GM12878 (cell line): ENCODE data around the gene ICA1. TPM values are rescaled to one million over a fixed set of nuclear protein-coding genes. Genes with fewer than 3 reads are reported as not detected.

Source experiments
- BRCA1 ChIP-seq: IDR thresholded peaks from 2 replicates; pipeline ENCODE4 v1.6.1; 2011; ENCODE audit warnings: low read depth, low read length, improper control_type of control experiment
- CREM ChIP-seq: IDR thresholded peaks from 2 replicates; pipeline ENCODE4 v1.6.1; 2014; ENCODE audit warnings: antibody characterized with exemption, low read depth
- EGR1 ChIP-seq, 2 experiments: IDR thresholded peaks; 1 replicate in 1 of 2; 2 replicates in 1 of 2; pipeline ENCODE4 v1.6.1; 2011 to 2012; ENCODE audit warnings: low read depth in 2 of 2, low read length in 2 of 2, borderline replicate concordance in 1 of 2, mild to moderate bottlenecking in 1 of 2, moderate library complexity in 1 of 2
- HDAC6 ChIP-seq: fragments of 200-600 bp; sonication (generic); IDR thresholded peaks from one replicate; pipeline ENCODE4 v1.8.0; 2017; ENCODE audit warnings: antibody characterized with exemption; ENCODE audit not compliant: unreplicated experiment
- IRF4 ChIP-seq: IDR thresholded peaks from 2 replicates; pipeline ENCODE4 v1.6.1; 2011; ENCODE audit warnings: low read depth, low read length
- POU2F2 ChIP-seq: IDR thresholded peaks from 3 replicates; pipeline ENCODE4 v1.6.1; 2011; ENCODE audit warnings: low read depth, mild to moderate bottlenecking, low read length, borderline replicate concordance
- RB1 ChIP-seq: fragments of 450-650 bp; formaldehyde crosslinking; IDR thresholded peaks from 2 replicates; pipeline ENCODE4 v1.6.1; 2017; ENCODE audit warnings: mild to moderate bottlenecking, borderline replicate concordance
- SREBF2 ChIP-seq: IDR thresholded peaks from 2 replicates; pipeline ENCODE4 v1.6.1; 2012; ENCODE audit warnings: mild to moderate bottlenecking, low read length
- polyA plus RNA-seq, 11 experiments: library from polyadenylated mRNA; depleted of rRNA in 4 of 11; unstranded in 6 of 11; stranded (reverse) in 5 of 11; fragments of >200 nt; fragmentation: Nextera tagmentation in 4 of 11; fragmentation: Illumina TruSeq in 1 of 11; extraction: Ambion mirVana in 4 of 11; extraction: Trizol in 1 of 11; gene quantifications; 1 replicate in 1 of 11; 2 replicates in 10 of 11; pipeline versions ENCODE4 v1.2.1 to v1.2.3, GENCODE V29; 2011 to 2016; ENCODE audit warnings: inconsistent platforms in 2 of 11, missing spikeins in 2 of 11, low read depth in 1 of 11
- total RNA-seq, 4 experiments: library from RNA; depleted of rRNA in 3 of 4; stranded (reverse); fragments of >200 nt in 3 of 4; fragmentation: Illumina TruSeq in 1 of 4; extraction: Trizol in 1 of 4; gene quantifications; 2 replicates each; pipeline versions ENCODE4 v1.2.1 to v1.2.3, GENCODE V29; 2013 to 2021
- TF ChIP-seq, protein P1 (sequence below): IDR thresholded peaks from 2 replicates; pipeline ENCODE4 v1.6.1; 2012; ENCODE audit warnings: improper control_type of control experiment, low read depth, low read length; ENCODE audit not compliant: insufficient replicate concordance
- TF ChIP-seq, protein P2 (sequence below): fragments of 450-650 bp; conservative IDR thresholded peaks from 2 replicates; pipeline ENCODE4 v1.6.1; 2017; ENCODE audit warnings: mild to moderate bottlenecking, moderate library complexity
- TF ChIP-seq, protein P3 (sequence below), 3 experiments: IDR thresholded peaks in 2 of 3; conservative IDR thresholded peaks in 1 of 3; 2 replicates each; pipeline ENCODE4 v1.5.1; 2011; ENCODE audit warnings: low read depth in 3 of 3, low read length in 3 of 3, mild to moderate bottlenecking in 3 of 3, control low read depth in 2 of 3, moderate library complexity in 2 of 3, inconsistent platforms in 1 of 3, mixed read lengths in 1 of 3; ENCODE audit not compliant: control insufficient read depth in 2 of 3, insufficient read depth in 1 of 3; ENCODE audit errors: extremely low read depth in 1 of 3

ICA1 gene
- total and polyA plus RNA-seq, 10 of the 15 experiments (the other 5 are each of a cell fraction or from before 2014, with no cell fraction given): 1.3 to 35.1 (median 3.3) TPM

DNA sequence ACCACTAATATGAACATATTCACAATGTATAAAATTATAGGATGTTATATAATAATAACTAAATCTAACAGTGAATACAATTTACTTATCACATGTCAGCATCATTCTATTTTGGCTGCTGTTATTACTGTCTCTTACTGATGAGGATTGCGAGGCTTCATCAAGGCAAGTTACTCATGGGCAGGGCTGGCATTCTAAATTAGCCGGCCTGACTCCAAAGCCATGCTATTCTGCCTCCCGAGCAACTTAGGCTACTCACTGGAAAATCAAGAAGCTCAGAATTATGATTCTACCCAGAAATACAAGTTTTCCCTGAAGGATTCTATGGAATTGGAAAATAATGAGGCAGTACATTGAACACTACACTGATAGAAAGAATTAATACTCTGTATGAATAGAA is 101.7 kb downstream of the ICA1 start (continued):
- TF ChIP-seq, protein P1, sequence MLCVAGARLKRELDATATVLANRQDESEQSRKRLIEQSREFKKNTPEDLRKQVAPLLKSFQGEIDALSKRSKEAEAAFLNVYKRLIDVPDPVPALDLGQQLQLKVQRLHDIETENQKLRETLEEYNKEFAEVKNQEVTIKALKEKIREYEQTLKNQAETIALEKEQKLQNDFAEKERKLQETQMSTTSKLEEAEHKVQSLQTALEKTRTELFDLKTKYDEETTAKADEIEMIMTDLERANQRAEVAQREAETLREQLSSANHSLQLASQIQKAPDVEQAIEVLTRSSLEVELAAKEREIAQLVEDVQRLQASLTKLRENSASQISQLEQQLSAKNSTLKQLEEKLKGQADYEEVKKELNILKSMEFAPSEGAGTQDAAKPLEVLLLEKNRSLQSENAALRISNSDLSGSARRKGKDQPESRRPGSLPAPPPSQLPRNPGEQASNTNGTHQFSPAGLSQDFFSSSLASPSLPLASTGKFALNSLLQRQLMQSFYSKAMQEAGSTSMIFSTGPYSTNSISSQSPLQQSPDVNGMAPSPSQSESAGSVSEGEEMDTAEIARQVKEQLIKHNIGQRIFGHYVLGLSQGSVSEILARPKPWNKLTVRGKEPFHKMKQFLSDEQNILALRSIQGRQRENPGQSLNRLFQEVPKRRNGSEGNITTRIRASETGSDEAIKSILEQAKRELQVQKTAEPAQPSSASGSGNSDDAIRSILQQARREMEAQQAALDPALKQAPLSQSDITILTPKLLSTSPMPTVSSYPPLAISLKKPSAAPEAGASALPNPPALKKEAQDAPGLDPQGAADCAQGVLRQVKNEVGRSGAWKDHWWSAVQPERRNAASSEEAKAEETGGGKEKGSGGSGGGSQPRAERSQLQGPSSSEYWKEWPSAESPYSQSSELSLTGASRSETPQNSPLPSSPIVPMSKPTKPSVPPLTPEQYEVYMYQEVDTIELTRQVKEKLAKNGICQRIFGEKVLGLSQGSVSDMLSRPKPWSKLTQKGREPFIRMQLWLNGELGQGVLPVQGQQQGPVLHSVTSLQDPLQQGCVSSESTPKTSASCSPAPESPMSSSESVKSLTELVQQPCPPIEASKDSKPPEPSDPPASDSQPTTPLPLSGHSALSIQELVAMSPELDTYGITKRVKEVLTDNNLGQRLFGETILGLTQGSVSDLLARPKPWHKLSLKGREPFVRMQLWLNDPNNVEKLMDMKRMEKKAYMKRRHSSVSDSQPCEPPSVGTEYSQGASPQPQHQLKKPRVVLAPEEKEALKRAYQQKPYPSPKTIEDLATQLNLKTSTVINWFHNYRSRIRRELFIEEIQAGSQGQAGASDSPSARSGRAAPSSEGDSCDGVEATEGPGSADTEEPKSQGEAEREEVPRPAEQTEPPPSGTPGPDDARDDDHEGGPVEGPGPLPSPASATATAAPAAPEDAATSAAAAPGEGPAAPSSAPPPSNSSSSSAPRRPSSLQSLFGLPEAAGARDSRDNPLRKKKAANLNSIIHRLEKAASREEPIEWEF: no peak
- TF ChIP-seq HDAC6 (no peak), CREM (no peak), BRCA1 (no peak), EGR1 (IDR thresholded peaks at IDR 0.05; ENCODE audit: borderline replicate concordance in 1 of 2, low read depth in 2 of 2, low read length in 2 of 2) (no peak), RB1 (no peak), IRF4 (no peak), SREBF2 (no peak), POU2F2 (no peak)
- TF ChIP-seq, protein P2, sequence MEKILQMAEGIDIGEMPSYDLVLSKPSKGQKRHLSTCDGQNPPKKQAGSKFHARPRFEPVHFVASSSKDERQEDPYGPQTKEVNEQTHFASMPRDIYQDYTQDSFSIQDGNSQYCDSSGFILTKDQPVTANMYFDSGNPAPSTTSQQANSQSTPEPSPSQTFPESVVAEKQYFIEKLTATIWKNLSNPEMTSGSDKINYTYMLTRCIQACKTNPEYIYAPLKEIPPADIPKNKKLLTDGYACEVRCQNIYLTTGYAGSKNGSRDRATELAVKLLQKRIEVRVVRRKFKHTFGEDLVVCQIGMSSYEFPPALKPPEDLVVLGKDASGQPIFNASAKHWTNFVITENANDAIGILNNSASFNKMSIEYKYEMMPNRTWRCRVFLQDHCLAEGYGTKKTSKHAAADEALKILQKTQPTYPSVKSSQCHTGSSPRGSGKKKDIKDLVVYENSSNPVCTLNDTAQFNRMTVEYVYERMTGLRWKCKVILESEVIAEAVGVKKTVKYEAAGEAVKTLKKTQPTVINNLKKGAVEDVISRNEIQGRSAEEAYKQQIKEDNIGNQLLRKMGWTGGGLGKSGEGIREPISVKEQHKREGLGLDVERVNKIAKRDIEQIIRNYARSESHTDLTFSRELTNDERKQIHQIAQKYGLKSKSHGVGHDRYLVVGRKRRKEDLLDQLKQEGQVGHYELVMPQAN: no peak
- TF ChIP-seq, protein P3, sequence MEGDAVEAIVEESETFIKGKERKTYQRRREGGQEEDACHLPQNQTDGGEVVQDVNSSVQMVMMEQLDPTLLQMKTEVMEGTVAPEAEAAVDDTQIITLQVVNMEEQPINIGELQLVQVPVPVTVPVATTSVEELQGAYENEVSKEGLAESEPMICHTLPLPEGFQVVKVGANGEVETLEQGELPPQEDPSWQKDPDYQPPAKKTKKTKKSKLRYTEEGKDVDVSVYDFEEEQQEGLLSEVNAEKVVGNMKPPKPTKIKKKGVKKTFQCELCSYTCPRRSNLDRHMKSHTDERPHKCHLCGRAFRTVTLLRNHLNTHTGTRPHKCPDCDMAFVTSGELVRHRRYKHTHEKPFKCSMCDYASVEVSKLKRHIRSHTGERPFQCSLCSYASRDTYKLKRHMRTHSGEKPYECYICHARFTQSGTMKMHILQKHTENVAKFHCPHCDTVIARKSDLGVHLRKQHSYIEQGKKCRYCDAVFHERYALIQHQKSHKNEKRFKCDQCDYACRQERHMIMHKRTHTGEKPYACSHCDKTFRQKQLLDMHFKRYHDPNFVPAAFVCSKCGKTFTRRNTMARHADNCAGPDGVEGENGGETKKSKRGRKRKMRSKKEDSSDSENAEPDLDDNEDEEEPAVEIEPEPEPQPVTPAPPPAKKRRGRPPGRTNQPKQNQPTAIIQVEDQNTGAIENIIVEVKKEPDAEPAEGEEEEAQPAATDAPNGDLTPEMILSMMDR (IDR thresholded peaks at IDR 0.05 in 2 of 3, conservative IDR thresholded peaks at IDR 0.05 in 1 of 3; ENCODE audit: control insufficient read depth in 2 of 3, extremely low read depth in 1 of 3, insufficient read depth in 1 of 3, low read depth in 3 of 3, low read length in 3 of 3): no peak
